GM19438 (cell line): ENCODE data around the gene NRXN3.

Source experiments
- ATAC-seq: cut with Tn5 transposase; IDR thresholded peaks from one replicate; pipeline ENCODE4 v1.9.1; 2021; ENCODE audit warnings: low read depth; ENCODE audit not compliant: unreplicated experiment

NRXN3 gene

GRCh38 chr14:79534703-79535353 is 1364.7 kb downstream of the NRXN3 start:
- ATAC-seq: no peak

- ATAC-seq: no peak
These were observed 1370.2 kb downstream of the NRXN3 start for GRCh38 chr14:79540394-79540793.

- ATAC-seq: no peak
These were observed 1371.9 kb downstream of the NRXN3 start for GRCh38 chr14:79542121-79542520.

GRCh38 chr14:79543348-79543747 is 1373.2 kb downstream of the NRXN3 start:
- no peak for ATAC-seq

- no peak for ATAC-seq
These were observed 1374.0 kb downstream of the NRXN3 start for GRCh38 chr14:79543967-79544697.

- ATAC-seq: no peak
These were observed 1374.5 kb downstream of the NRXN3 start for GRCh38 chr14:79544698-79545070.

GRCh38 chr14:79548836-79549235 is 1378.7 kb downstream of the NRXN3 start:
- ATAC-seq: no peak

GRCh38 chr14:79549515-79549914 is 1379.3 kb downstream of the NRXN3 start:
- ATAC-seq: no peak

GRCh38 chr14:79551523-79551922 is 1381.3 kb downstream of the NRXN3 start:
- ATAC-seq: no peak

- ATAC-seq: no peak
These were observed 1382.6 kb downstream of the NRXN3 start for GRCh38 chr14:79552778-79553177.

GRCh38 chr14:79554816-79555215 is 1384.6 kb downstream of the NRXN3 start:
- no peak for ATAC-seq

GRCh38 chr14:79555429-79555828 is 1385.3 kb downstream of the NRXN3 start:
- ATAC-seq: no peak

GRCh38 chr14:79557309-79557708 is 1387.1 kb downstream of the NRXN3 start:
- no peak for ATAC-seq

GRCh38 chr14:79562185-79562584 is 1392.0 kb downstream of the NRXN3 start:
- ATAC-seq: no peak

GRCh38 chr14:79564371-79564770 is 1394.2 kb downstream of the NRXN3 start:
- ATAC-seq: no peak

GRCh38 chr14:79567306-79567705 is 1397.1 kb downstream of the NRXN3 start:
- no peak for ATAC-seq

GRCh38 chr14:79568594-79568993 is 1398.4 kb downstream of the NRXN3 start:
- no peak for ATAC-seq

GRCh38 chr14:79569072-79569471 is 1398.9 kb downstream of the NRXN3 start:
- no peak for ATAC-seq

GRCh38 chr14:79570648-79571047 is 1400.5 kb downstream of the NRXN3 start:
- ATAC-seq: no peak

- no peak for ATAC-seq
These were observed 1401.2 kb downstream of the NRXN3 start for GRCh38 chr14:79571366-79571765.

- no peak for ATAC-seq
These were observed 1403.3 kb downstream of the NRXN3 start for GRCh38 chr14:79573486-79573885.

GRCh38 chr14:79575032-79575431 is 1404.9 kb downstream of the NRXN3 start:
- ATAC-seq: no peak
